Fibroblast of mammary gland (primary cell): ENCODE results near the gene RETN.

Source experiments
- DNase-seq: peaks from one replicate; pipeline ENCODE4 v3.0.0-alpha.2; 2010; ENCODE audit warnings: low read depth
- H3K4me3 ChIP-seq: 2 replicates; pipeline ENCODE4 v1.5.1; 2011; ENCODE audit warnings: low read depth, mild to moderate bottlenecking, low read length, moderate library complexity; ENCODE audit not compliant: control insufficient read depth
- TF ChIP-seq, protein P1 (sequence below): conservative IDR thresholded peaks from 2 replicates; pipeline ENCODE4 v1.5.1; 2011; ENCODE audit warnings: low read depth, low read length, inconsistent platforms; ENCODE audit not compliant: control insufficient read depth, insufficient read depth

Gene RETN

DNA sequence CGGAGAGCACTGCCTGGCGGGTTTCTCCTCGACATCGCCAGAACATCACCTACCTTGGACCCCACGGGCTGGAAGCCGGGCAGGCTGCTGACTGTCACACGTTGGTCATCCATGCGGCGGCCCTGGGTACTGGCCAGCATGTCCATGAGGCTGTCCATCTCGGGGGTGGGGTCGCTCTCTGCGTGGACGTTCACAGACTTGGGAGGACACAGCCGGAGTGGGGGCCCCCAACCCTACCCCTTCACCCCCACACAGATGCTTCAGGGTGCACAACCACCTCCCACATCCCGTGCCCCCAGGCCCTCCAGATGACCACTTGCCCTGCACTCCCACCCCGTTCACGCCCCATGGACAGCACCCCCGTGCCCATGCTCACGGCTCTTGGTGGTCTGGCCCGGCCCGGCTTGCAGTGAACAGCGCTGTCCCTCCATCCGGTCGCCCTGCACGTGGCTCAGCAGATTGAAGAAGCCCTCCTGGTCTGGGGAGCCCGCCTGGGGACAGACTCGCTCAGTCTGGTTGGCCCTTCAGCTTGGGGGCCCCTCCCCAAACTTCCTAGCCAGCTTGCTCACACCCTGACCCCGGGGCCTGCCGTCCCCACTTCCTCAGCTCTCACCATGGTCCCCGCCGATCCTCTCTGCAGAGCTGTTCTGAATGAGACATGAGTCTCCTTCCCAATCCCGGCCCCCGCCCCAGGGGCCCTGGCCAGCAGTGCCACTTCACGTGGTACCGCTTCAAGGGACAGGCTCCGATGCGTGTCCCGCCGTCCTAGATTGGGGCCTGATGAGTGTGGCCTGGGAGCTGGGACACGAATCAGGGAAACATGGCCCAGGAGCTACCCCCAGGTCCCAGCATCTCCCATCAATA, 36.3 kb upstream of the RETN start:
- H3K4me3 ChIP-seq, result no peak overlapping the region
- TF ChIP-seq, protein P1, sequence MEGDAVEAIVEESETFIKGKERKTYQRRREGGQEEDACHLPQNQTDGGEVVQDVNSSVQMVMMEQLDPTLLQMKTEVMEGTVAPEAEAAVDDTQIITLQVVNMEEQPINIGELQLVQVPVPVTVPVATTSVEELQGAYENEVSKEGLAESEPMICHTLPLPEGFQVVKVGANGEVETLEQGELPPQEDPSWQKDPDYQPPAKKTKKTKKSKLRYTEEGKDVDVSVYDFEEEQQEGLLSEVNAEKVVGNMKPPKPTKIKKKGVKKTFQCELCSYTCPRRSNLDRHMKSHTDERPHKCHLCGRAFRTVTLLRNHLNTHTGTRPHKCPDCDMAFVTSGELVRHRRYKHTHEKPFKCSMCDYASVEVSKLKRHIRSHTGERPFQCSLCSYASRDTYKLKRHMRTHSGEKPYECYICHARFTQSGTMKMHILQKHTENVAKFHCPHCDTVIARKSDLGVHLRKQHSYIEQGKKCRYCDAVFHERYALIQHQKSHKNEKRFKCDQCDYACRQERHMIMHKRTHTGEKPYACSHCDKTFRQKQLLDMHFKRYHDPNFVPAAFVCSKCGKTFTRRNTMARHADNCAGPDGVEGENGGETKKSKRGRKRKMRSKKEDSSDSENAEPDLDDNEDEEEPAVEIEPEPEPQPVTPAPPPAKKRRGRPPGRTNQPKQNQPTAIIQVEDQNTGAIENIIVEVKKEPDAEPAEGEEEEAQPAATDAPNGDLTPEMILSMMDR, result no peak
- no peak for DNase-seq

DNA sequence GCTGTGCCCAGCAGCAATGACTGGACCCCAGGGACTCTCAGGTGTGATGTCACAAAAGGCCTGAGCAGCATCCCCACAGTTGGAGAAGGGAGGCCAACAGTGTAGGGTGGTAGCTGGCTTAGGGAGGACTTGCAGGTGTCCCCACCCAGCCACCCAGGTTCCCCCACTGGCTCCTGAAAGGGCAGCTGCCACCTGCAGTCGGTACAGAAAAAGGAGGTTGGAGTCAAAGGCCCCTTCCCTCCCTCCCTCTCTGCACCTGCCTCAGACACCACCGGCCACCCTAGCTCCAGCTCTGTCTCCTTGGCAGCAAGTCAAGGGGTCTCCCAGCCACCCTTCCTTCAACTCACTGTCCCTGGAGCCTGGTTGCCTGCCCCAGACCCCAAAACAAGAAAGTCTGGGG, 35.2 kb upstream of the RETN start, which contains the start of gene PCP2:
TSS of gene PCP2 (minus strand) at position 22 of the 400 bp plus-strand sequence. CDS start 262 bp downstream, outside the sequence.
- TF ChIP-seq, protein P1, result no peak
- H3K4me3 ChIP-seq, result no peak within 1 kb of the TSS
- no peak for DNase-seq

DNA sequence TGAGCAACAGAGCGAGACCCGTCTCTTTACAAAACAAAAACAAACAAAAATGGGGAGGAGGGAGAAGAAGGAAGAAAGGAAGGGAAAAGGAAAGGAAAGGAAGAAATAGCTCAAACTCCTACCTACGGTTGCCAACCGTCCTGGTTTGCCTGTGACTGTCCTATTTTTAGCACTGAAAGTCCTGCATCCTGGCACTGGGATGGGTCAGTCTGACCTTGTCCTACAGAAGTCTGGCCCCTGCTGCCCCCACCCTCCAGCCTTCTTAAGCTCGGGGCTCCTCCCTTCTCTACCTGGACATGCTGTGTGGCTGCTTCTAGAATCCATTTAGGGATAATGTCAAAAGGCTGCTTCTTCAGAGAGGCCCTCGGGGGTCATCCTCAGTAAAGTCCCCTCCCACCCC, 33.2 kb upstream of the RETN start:
- no peak for DNase-seq
- TF ChIP-seq, protein P1, result no peak
- H3K4me3 ChIP-seq, result no peak overlapping the region

DNA sequence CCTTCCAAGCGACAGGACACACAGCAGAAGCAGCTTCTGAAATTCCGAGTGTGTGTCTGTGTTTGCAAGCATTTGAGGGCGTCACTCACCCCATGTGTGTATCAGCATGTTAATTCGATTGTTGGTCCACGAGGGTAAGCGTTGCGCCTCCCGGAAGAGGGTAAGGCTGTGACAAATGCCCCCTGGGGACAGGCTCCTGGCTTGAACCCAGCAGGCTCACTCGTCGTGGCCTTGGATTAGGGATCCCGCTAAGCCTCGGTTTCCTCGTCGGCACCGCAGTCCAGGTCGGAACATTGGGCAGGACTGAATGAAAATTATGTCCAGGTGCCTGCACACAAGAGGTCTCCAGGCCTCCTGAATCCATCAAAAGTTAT, 32.5 kb upstream of the RETN start:
- H3K4me3 ChIP-seq, result no peak overlapping the region
- TF ChIP-seq, protein P1, result no peak
- DNase-seq, result no peak

DNA sequence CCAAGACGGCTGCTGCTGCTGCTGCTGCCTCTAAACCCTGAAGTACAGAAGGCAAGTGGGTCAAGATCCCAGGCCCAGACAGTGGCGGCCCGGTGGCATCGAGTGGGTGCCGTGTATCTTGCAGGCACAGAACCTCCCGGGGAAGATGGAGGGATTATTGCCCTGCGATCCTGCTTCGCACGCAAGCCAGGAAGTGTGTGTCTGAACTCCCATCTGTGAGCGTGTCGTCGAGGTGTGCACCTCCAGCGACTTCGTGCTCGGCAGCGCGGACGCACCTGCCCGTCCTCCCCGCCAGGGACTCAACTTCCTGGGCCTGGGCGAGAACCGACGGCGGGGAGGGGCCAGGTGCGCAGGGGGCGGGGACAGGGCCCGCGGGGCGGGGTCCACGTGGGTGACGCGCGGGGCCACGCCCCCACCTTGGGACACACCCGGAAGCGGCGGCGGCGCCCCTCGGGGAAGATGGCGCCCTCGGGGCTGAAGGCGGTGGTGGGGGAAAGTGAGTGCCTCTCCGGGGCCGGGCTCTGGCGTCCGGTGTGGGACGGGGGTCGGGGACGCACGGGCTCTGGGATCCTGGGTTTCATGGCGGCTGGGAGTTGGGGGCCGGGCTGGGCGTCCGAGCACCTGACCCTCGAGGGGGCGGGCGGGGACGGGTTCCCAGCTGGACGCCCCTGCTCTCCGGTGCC, 32.0 kb upstream of the RETN start, which contains the start of gene STXBP2:
TSS of gene STXBP2 (plus strand) at position 420 of the 683 bp plus-strand sequence. CDS start at position 460, 40 bp downstream.
- TF ChIP-seq, protein P1, result no peak
- DNase-seq, result no peak
- H3K4me3 ChIP-seq, result peak within 1 kb of the TSS; percentile 19

DNA sequence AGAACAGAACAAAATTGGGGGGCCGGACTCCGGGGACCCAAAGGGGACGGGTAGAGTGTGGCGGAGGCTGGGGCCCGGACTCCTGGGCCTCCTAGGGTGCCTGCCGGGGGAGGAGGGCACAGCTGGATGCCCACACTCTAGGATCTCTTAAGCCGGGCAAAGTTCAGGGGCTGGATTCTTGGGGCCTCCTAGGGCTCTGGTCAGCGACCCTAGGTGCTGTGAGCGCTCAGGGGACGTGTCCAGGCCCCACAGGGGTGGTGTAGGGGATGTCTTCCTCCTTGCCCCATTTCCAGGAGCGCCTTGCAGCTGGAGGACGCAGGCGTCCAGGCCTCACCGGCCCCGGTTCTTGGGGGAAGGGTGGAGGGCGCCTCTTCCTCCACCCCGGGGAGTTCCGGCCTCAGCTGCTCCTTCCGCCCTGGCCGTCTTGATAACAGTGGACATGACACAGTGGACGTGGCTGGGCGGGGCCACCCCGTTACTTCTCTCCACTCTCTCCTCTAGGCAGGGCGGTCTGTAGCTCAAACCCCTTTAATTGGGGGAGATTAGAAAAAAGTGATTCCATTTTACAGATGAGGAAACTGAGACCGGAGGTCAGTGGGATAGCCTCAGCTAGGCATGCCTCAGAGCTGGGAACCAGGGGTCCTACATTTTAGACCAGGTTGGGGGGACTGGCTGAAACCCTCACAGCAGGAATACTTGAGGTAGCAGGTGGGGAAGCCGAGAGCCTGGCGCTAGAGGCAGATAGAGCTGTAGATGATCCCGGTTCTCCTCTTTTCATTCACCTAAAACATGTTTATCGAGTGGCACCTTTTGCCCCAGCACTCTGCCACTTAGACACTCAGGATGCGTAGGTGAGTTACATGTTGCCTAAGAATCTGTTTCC, 31.2 kb upstream of the RETN start:
- H3K4me3 ChIP-seq, result peak overlapping the region; percentile 19
- DNase-seq, result no peak
- TF ChIP-seq, protein P1, result no peak
